Esophagus squamous epithelium (tissue), 5 donors: Measurements from ENCODE around the gene MICAL2. TPM values are rescaled to one million over a fixed set of nuclear protein-coding genes. Genes with fewer than 3 reads are reported as not detected.
A peak's percentile ranks its signal among the peaks of the same experiment; 100 is the strongest.

Experiments used
- DNase-seq: peaks from one replicate; lab custom pipeline; 2025; lab: John Stamatoyannopoulos, UW
- H3K27ac ChIP-seq, 4 donors: fragments of 200-600 bp; sonication (generic); one replicate each; pipeline ENCODE4 v1.5.1; 2016 to 2019; ENCODE audit warnings: mild to moderate bottlenecking in 1 of 4
- H3K27me3 ChIP-seq, 4 donors: fragments of 200-600 bp; sonication (generic); 1 replicate in 3 of 4; 2 replicates in 1 of 4; pipeline versions ENCODE4 v1.5.1 to v1.6.0; 2017 to 2021; ENCODE audit warnings: antibody characterized with exemption in 1 of 4
- H3K36me3 ChIP-seq, 3 donors: fragments of 200-600 bp; sonication (generic); one replicate each; pipeline ENCODE4 v1.5.1; 2016 to 2019
- H3K4me1 ChIP-seq, 3 donors: fragments of 200-600 bp; sonication (generic); one replicate each; pipeline ENCODE4 v1.5.1; 2017 to 2019
- H3K4me3 ChIP-seq, 4 donors: fragments of 200-600 bp; sonication (generic); 1 replicate in 3 of 4; 2 replicates in 1 of 4; pipeline ENCODE4 v1.5.1; 2016 to 2019; ENCODE audit warnings: mild to moderate bottlenecking in 2 of 4, moderate library complexity in 1 of 4
- H3K9me3 ChIP-seq, 3 donors: fragments of 200-600 bp; sonication (generic); one replicate each; pipeline ENCODE4 v1.5.1; 2016 to 2019
- CTCF ChIP-seq, 6 experiments: fragments of 450-650 bp in 4 of 6; fragments of 200-600 bp in 2 of 6; sonication (generic) in 2 of 6; IDR thresholded peaks; one replicate each; pipeline ENCODE4 v1.5.1; 2016 to 2019; ENCODE audit warnings: antibody characterized with exemption in 6 of 6, mild to moderate bottlenecking in 4 of 6, moderate library complexity in 4 of 6
- POLR2A ChIP-seq, 4 donors: fragments of 450-650 bp; IDR thresholded peaks; one replicate each; pipeline ENCODE4 v1.6.1; 2017; ENCODE audit warnings: antibody characterized with exemption in 4 of 4, mild to moderate bottlenecking in 4 of 4, moderate library complexity in 3 of 4
- WGBS, 2 donors: methylation state at CpG; one replicate each; pipeline ENCODE4 v1.1.5; 2018; 5-methylcytosine and 5-hydroxymethylcytosine counted together
- intact Hi-C: fragments of 100-400 bp; cut with DNase I; formaldehyde crosslinking; loops from one replicate; pipeline ENCODE4 v1.15.0; 2022
- total RNA-seq, 4 donors: library from RNA; depleted of rRNA; stranded (reverse); fragments of >200 nt; gene quantifications; one replicate each; pipeline ENCODE4 v1.1.0, GENCODE V29; 2016
- donor health status: DM: yes; HTN: yes; CAD: no.

Gene MICAL2
- total RNA-seq, 4 donors from 2014 or later: 10.1 to 49.0 (median 19.8) TPM

DNA sequence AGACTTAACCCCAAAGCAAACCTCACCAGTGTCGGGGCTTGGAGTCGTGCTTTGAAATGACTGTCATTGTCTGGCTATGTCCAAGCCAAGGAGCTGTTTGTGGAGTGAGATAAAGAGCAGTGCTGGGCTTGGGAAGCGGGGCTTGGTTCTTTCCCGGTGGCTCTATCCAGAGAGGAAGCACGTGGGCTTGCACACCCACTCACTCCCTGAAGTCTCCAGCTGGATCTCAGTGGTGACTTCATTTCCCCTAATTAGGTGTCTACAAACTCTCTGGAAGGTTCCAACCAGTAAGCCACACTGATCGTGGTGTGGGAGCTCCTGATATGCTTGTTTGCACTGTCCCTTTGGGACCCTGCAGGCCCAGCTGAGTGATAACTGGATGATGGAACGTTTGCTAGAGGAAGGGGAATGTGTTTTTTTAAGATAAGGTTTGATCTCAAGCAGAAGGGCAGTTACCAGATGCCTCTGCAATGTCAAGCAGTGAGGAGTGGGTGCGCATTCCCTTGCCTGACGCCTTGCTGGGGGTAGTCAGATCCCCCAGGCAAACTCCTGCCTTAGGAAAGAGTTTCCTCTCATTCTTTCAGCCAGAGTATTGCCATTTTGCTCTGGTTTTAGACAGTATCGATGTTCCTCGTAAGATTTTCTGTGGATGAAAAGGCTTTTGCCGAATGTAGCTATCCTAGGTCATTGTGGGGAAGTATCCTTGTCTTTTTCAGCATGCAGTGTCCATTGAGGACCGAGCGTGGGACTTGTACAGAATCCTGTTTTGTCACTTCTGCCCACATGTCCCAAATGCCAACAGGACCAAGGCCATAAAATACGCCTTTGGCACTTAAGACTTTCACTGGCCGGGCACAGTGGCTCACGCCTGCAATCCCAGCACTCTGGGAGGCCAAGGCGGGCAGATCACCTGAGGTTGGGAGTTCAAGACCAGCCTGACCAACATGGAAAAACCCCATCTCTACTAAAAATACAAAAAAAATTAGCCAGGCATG is 90.9 kb downstream of the MICAL2 start:
- Histone ChIP-seq H3K9me3 (no peaks in the 10 kb centered on the region), H3K4me3 (no peak overlapping the region), H3K36me3 (peaks cover 0 to 10% (median 0%) of the 10 kb centered on the region in 3 donors), H3K4me1 (peaks cover 0 to 36% (median 22%) of the 10 kb centered on the region in 3 donors), H3K27me3 (no peaks in the 10 kb centered on the region), H3K27ac (peak overlapping the region; percentile 7 to 72 (median 67))
- intact Hi-C loops: no loop called here
- WGBS, 2 donors: 66 to 71% methylated on average over 14 of the region's 18 CpGs
- TF ChIP-seq POLR2A (IDR thresholded peaks at IDR 0.05): no peak
- TF ChIP-seq CTCF (IDR thresholded peaks at IDR 0.05): no peak
- no peak for DNase-seq

- Histone ChIP-seq H3K27me3 (no peaks in the 10 kb centered on the region), H3K27ac (no peak overlapping the region), H3K36me3 (peaks cover 0 to 10% (median 0%) of the 10 kb centered on the region in 3 donors), H3K4me1 (peaks cover 0 to 36% (median 22%) of the 10 kb centered on the region in 3 donors), H3K9me3 (no peaks in the 10 kb centered on the region), H3K4me3 (no peak overlapping the region)
- intact Hi-C loops: no loop called here
- 90 to 94% methylated on average over 7 of the region's 7 CpGs for WGBS, 2 donors
- no peak for TF ChIP-seq CTCF (IDR thresholded peaks at IDR 0.05)
- no peak for TF ChIP-seq POLR2A (IDR thresholded peaks at IDR 0.05)
- no peak for DNase-seq
Measured at GRCh38 chr11:12202661-12203310, 92.4 kb downstream of the MICAL2 start.

DNA sequence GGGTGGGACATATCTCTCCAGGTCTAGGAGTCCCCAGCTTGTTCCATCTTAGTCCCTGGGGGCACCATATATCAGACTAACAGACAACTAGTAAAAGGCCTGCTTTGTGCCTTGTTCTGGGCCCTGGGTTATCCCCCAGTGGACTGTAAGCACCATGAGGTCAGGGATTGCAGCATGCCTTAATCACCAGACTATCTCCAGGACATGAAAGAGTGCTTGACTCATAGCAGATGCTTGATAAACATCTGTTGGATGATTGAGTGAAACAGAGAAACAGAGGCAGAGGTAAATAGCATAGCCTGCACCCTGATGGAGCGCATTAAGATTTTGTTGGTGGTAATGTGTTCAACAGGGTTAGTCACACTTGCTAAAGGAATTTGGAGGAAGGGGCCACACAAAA is 94.1 kb downstream of the MICAL2 start:
- WGBS, 2 donors: 100% methylated on average over 1 of the region's 1 CpG
- Histone ChIP-seq H3K4me3 (no peak overlapping the region), H3K27ac (no peak overlapping the region), H3K9me3 (no peaks in the 10 kb centered on the region), H3K27me3 (no peaks in the 10 kb centered on the region), H3K36me3 (peaks cover 0 to 26% (median 0%) of the 10 kb centered on the region in 3 donors), H3K4me1 (peaks cover 0 to 22% (median 17%) of the 10 kb centered on the region in 3 donors)
- TF ChIP-seq POLR2A (IDR thresholded peaks at IDR 0.05): no peak
- TF ChIP-seq CTCF (IDR thresholded peaks at IDR 0.05): no peak
- DNase-seq: no peak
- intact Hi-C loops: no loop called here

GRCh38 chr11:12205330-12205729 is 94.9 kb downstream of the MICAL2 start:
- DNase-seq: no peak
- TF ChIP-seq CTCF (IDR thresholded peaks at IDR 0.05) (no peak), POLR2A (IDR thresholded peaks at IDR 0.05) (no peak)
- Histone ChIP-seq H3K9me3 (no peaks in the 10 kb centered on the region), H3K4me1 (peaks cover 0 to 13% (median 11%) of the 10 kb centered on the region in 3 donors), H3K36me3 (peaks cover 0 to 35% (median 0%) of the 10 kb centered on the region in 3 donors), H3K4me3 (no peak overlapping the region), H3K27ac (no peak overlapping the region), H3K27me3 (no peaks in the 10 kb centered on the region)
- intact Hi-C loops: no loop called here

DNA sequence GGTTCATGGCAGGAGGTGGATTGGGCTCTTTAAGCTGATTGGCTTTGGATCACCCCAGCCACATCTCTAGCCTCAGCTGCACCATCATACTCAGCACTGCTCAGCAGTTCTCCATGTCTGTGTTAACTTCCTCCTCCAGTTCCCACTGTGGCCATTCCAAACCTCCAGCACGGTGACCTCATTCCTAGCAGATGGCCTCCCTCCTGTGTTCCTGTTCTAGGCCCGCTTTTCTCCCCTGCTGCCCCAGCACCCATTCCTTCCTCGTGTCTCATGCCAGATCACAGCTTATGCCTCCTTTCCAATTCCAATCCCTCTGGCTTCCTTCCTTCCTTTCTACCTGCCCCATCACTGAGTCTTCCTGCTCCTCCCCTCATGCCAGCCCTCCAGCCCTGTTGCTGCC is 96.1 kb downstream of the MICAL2 start:
- H3K27ac ChIP-seq: no peak overlapping the region
- whole genome bisulfite sequencing, 2 donors: 73 to 74% methylated on average over 3 of the region's 3 CpGs
- no peak for DNase-seq
- TF ChIP-seq CTCF (IDR thresholded peaks at IDR 0.05): no peak
- no peak overlapping the region for H3K4me3 ChIP-seq
- no peaks in the 10 kb centered on the region for H3K9me3 ChIP-seq
- intact Hi-C loops: no loop called here
- H3K27me3 ChIP-seq: no peaks in the 10 kb centered on the region
- H3K36me3 ChIP-seq: peaks cover 0 to 46% (median 0%) of the 10 kb centered on the region in 3 donors
- H3K4me1 ChIP-seq: peaks cover 0 to 1% (median under 1%) of the 10 kb centered on the region in 3 donors
